Fibroblast of lung (primary cell): ENCODE measurements around the gene MOSMO.

ENCODE experiments used
- EZH2 ChIP-seq: IDR thresholded peaks from 2 replicates; pipeline ENCODE4 v1.5.1; 2012; ENCODE audit warnings: low read length, control low read depth, mild to moderate bottlenecking; ENCODE audit errors: missing control alignments
- TF ChIP-seq, protein P1 (sequence below), 2 donors: IDR thresholded peaks in 1 of 2; conservative IDR thresholded peaks in 1 of 2; 1 replicate in 1 of 2; 2 replicates in 1 of 2; pipeline ENCODE4 v1.5.1; 2011 to 2012; ENCODE audit warnings: low read length in 2 of 2, control low read depth in 1 of 2, inconsistent platforms in 1 of 2, low read depth in 1 of 2, mild to moderate bottlenecking in 1 of 2

GRCh38 chr16:21987498-21987897 is 20.4 kb upstream of the MOSMO start:
- TF ChIP-seq, protein P1, sequence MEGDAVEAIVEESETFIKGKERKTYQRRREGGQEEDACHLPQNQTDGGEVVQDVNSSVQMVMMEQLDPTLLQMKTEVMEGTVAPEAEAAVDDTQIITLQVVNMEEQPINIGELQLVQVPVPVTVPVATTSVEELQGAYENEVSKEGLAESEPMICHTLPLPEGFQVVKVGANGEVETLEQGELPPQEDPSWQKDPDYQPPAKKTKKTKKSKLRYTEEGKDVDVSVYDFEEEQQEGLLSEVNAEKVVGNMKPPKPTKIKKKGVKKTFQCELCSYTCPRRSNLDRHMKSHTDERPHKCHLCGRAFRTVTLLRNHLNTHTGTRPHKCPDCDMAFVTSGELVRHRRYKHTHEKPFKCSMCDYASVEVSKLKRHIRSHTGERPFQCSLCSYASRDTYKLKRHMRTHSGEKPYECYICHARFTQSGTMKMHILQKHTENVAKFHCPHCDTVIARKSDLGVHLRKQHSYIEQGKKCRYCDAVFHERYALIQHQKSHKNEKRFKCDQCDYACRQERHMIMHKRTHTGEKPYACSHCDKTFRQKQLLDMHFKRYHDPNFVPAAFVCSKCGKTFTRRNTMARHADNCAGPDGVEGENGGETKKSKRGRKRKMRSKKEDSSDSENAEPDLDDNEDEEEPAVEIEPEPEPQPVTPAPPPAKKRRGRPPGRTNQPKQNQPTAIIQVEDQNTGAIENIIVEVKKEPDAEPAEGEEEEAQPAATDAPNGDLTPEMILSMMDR (conservative IDR thresholded peaks at IDR 0.05 in 1 of 2, IDR thresholded peaks at IDR 0.05 in 1 of 2; ENCODE audit: low read depth in 1 of 2, low read length in 2 of 2), result no peak
- no peak for TF ChIP-seq EZH2
